Measurements from ENCODE around the gene APOE.
"Not testable (repeated sequence)": the region's sequence is repeated elsewhere in the genome, so short reads cannot be mapped to it uniquely, and the experiment has no call there.

The APOE gene

DNA sequence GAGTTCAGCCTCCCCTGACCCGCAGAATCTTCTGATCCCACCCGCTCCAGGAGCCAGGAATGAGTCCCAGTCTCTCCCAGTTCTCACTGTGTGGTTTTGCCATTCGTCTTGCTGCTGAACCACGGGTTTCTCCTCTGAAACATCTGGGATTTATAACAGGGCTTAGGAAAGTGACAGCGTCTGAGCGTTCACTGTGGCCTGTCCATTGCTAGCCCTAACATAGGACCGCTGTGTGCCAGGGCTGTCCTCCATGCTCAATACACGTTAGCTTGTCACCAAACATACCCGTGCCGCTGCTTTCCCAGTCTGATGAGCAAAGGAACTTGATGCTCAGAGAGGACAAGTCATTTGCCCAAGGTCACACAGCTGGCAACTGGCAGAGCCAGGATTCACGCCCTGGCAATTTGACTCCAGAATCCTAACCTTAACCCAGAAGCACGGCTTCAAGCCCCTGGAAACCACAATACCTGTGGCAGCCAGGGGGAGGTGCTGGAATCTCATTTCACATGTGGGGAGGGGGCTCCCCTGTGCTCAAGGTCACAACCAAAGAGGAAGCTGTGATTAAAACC is 1.1 kb upstream of the APOE start:
- peak; percentile 45 for DNase-seq
- in situ Hi-C loops (cut with MboI; ENCODE audit: low pct_unique_long_range_greater_than_20kb, low sequenced_read_pairs): no loop called here

DNA sequence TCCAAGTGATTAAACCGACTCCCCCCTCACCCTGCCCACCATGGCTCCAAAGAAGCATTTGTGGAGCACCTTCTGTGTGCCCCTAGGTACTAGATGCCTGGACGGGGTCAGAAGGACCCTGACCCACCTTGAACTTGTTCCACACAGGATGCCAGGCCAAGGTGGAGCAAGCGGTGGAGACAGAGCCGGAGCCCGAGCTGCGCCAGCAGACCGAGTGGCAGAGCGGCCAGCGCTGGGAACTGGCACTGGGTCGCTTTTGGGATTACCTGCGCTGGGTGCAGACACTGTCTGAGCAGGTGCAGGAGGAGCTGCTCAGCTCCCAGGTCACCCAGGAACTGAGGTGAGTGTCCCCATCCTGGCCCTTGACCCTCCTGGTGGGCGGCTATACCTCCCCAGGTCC is 2.0 kb downstream of the APOE start:
- DNase-seq: no peak
- in situ Hi-C loops (cut with MboI; ENCODE audit: low pct_unique_long_range_greater_than_20kb, low sequenced_read_pairs): no loop called here

DNA sequence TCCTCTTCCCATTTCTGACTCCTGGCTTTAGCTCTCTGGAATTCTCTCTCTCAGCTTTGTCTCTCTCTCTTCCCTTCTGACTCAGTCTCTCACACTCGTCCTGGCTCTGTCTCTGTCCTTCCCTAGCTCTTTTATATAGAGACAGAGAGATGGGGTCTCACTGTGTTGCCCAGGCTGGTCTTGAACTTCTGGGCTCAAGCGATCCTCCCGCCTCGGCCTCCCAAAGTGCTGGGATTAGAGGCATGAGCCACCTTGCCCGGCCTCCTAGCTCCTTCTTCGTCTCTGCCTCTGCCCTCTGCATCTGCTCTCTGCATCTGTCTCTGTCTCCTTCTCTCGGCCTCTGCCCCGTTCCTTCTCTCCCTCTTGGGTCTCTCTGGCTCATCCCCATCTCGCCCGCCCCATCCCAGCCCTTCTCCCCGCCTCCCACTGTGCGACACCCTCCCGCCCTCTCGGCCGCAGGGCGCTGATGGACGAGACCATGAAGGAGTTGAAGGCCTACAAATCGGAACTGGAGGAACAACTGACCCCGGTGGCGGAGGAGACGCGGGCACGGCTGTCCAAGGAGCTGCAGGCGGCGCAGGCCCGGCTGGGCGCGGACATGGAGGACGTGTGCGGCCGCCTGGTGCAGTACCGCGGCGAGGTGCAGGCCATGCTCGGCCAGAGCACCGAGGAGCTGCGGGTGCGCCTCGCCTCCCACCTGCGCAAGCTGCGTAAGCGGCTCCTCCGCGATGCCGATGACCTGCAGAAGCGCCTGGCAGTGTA is 2.7 kb downstream of the APOE start:
- in situ Hi-C loops (cut with MboI; ENCODE audit: low pct_unique_long_range_greater_than_20kb, low sequenced_read_pairs): no loop called here
- no peak for DNase-seq

DNA sequence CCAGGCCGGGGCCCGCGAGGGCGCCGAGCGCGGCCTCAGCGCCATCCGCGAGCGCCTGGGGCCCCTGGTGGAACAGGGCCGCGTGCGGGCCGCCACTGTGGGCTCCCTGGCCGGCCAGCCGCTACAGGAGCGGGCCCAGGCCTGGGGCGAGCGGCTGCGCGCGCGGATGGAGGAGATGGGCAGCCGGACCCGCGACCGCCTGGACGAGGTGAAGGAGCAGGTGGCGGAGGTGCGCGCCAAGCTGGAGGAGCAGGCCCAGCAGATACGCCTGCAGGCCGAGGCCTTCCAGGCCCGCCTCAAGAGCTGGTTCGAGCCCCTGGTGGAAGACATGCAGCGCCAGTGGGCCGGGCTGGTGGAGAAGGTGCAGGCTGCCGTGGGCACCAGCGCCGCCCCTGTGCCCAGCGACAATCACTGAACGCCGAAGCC is 3.3 kb downstream of the APOE start:
- in situ Hi-C loops (cut with MboI; ENCODE audit: low pct_unique_long_range_greater_than_20kb, low sequenced_read_pairs): no loop called here
- no peak for DNase-seq

DNA sequence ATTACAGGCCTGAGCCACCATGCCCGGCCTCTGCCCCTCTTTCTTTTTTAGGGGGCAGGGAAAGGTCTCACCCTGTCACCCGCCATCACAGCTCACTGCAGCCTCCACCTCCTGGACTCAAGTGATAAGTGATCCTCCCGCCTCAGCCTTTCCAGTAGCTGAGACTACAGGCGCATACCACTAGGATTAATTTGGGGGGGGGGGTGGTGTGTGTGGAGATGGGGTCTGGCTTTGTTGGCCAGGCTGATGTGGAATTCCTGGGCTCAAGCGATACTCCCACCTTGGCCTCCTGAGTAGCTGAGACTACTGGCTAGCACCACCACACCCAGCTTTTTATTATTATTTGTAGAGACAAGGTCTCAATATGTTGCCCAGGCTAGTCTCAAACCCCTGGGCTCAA is 4.2 kb downstream of the APOE start:
- in situ Hi-C loops (cut with MboI; ENCODE audit: low pct_unique_long_range_greater_than_20kb, low sequenced_read_pairs): no loop called here
- no peak for DNase-seq

DNA sequence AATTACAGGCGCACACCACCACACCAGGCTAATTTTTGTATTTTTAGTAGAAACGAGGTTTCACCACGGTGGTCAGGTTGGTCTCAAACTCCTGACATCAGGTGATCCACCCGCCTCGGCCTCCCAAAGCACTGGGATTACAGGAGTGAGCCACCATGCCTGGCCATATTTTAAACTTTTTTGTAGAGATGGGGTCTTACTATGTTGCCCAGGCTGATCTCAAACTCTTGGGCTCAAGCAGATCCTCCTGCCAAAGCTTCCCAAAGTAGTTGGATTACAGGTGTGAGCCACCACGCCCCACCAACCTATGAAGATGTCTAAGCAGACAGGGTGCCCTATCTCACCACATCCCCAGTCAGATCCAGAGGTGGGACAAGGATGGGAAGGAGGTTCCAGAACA is 6.3 kb downstream of the APOE start:
- in situ Hi-C loops (cut with MboI; ENCODE audit: low pct_unique_long_range_greater_than_20kb, low sequenced_read_pairs): not testable (repeated sequence)

DNA sequence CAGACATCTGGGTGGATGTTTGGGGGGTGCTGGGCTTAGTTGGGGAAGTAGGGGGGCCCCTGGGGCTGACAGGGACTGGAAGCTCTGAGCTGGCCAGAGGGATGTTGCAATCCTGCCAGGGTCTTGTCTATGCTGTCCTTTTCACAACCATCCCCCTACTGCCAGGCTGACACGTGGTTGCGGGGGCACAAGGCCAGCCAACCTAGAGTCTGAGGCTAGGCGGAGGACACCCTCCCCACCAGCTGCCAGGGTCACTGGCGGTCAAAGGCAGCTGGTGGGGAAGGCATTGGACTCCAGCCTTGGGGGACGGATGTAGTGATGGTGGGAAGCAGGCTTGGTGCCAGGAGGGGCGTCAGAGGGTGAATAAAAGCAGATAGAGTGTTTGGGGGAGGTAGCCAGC is 7.3 kb downstream of the APOE start:
- in situ Hi-C loops (cut with MboI; ENCODE audit: low pct_unique_long_range_greater_than_20kb, low sequenced_read_pairs): no loop called here
- no peak for DNase-seq

More for the DNA sequence above, 6.3 kb downstream of the APOE start:
- not testable (repeated sequence) for DNase-seq

DNA sequence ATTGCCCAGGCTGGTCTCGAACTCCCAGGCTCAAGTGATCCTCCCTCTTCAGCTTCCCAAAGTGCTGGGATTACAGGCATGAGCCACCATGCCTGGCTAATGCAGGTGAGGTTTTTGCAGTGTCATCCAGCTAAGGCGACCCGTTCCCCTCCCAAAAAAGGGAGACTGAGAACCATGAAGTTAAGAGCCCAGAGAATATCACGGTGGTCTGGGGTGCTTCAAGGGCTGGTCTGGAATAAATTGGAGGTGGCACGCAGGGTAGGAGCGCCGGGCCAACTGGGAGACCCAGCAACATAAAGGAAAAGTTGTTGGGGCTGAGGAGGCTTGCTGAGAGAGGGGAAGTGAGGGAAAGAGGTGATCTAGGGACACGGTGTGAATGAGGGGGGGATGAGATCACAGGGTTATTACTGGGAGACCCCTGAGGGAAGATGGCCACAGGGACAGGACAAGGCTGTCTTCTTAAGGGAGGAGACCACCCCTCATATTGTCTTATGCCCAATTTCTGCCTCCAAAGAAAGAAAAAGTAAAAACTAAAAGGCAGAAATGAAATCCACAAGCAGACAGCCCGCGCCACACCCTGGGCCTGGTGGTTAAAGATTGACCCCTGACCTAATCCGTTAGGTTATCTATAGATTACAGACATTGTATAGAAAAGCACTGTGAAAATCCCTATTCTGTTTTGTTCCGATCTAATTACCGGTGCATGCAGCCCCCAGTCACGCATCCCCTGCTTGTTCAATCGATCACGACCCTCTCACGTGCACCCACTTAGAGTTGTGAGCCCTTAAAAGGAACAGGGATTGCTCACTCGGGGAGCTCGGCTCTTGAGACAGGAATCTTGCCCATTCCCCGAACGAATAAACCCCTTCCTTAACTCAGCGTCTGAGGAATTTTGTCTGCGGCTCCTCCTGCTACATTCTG is 8.2 kb downstream of the APOE start:
- in situ Hi-C loops (cut with MboI; ENCODE audit: low pct_unique_long_range_greater_than_20kb, low sequenced_read_pairs); DNase-seq: not testable (repeated sequence)

DNA sequence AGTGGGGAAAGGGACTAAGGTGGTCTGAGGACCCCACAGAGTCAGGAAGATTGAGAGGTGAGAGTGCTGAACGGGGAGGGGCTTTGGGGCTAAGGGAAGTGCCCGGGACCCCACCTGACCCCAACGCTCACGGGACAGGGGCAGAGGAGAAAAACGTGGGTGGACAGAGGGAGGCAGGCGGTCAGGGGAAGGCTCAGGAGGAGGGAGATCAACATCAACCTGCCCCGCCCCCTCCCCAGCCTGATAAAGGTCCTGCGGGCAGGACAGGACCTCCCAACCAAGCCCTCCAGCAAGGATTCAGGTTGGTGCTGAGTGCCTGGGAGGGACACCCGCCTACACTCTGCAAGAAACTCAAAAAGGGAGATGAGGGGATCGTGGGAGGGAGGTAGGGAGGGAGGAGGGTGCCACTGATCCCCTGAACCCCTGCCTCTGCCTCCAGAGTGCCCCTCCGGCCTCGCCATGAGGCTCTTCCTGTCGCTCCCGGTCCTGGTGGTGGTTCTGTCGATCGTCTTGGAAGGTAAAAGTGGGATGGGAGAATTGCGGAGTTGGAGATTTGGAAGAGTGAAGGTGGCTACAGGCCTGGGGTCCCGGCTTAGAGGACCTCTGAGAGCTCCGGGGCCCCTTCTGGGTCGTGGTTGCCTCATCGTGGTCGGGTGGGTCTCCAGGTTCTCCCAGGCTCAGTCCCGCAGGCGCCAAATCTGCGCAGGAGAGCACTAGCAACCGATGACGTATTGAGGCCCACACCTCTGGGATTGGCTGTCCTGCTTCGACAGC is 9.0 kb downstream of the APOE start, which contains the start of gene APOC1:
APOC1 (plus strand) TSS at position 176 of the 774 bp plus-strand sequence; CDS start at position 460, 284 bp downstream.
- in situ Hi-C loops (cut with MboI; ENCODE audit: low pct_unique_long_range_greater_than_20kb, low sequenced_read_pairs): not testable (repeated sequence)

DNA sequence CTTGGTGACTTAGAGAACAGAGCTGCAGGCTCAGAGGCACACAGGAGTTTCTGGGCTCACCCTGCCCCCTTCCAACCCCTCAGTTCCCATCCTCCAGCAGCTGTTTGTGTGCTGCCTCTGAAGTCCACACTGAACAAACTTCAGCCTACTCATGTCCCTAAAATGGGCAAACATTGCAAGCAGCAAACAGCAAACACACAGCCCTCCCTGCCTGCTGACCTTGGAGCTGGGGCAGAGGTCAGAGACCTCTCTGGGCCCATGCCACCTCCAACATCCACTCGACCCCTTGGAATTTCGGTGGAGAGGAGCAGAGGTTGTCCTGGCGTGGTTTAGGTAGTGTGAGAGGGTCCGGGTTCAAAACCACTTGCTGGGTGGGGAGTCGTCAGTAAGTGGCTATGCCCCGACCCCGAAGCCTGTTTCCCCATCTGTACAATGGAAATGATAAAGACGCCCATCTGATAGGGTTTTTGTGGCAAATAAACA is 18.7 kb downstream of the APOE start:
- DNase-seq: no peak
- in situ Hi-C loops (cut with MboI; ENCODE audit: low pct_unique_long_range_greater_than_20kb, low sequenced_read_pairs): no loop called here

More for the DNA sequence above, 9.0 kb downstream of the APOE start, which contains the start of gene APOC1:
- DNase-seq: peak; percentile 94

DNA sequence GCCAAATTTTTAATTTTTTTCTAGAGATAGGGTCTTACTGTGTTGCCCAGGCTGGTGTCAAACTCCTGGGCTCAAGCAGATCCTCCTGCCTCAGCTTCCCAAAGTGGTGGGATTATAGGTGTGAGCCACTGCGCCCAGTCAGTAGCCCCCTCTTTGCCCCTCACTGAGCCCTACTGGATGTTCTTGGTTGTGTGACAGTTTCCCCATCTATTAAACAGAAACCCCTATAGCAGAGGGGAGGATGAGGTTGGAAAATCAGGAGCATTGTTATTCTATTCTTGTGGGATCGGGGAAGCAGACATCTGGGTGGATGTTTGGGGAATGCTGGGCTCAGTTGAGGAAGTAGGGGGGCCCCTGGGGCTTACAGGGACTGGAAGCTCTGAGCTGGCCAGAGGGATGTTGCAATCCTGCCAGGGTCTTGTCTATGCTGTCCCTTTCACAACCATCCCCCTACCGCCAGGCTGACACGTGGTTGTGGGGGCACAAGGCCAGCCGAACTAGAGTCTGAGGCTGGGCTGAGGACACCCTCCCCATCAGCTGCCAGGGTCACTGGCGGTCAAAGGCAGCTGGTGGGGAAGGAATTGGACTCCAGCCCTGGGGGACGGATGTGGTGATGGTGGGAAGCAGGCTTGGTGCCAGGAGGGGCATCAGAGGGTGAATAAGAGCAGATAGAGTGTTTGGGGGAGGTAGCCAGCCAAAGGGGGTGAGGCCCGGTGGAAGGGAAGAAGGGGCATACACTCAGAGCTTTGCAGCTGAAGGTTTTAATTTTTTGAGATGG is 19.7 kb downstream of the APOE start:
- peak; percentile 38 for DNase-seq
- in situ Hi-C loops (cut with MboI; ENCODE audit: low pct_unique_long_range_greater_than_20kb, low sequenced_read_pairs): no loop called here

DNA sequence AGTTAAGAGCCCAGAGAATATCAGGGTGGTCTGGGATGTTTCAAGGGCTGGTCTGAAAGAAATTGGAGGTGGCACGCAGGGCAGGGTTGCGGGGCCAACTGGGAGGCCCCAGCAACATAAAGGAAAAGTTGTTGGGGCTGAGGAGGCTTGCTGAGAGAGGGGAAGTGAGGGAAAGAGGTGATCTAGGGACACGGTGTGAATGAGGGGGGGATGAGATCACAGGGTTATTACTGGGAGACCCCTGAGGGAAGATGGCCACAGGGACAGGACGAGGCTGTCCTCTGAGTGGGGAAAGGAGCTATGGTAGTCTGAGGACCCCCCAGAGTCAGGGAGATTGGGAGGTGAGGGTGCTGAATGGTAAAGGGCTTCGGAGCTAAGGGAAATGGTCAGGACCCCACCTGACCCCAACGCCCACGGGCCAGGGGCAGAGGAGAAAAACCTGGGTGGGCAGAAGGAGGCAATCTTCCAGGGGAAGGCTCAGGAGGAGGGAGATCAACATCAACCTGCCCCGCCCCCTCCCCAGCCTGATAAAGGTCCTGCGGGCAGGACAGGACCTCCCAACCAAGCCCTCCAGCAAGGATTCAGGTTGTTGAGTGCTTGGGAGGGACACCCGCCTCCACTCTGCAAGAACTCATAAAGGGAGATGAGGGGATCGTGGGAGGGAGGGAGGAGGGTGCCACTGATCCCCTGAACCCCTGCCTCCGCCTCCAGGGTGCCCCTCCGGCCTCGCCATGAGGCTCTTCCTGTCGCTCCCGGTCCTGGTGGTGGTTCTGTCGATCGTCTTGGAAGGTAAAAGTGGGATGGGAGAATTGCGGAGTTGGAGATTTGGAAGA is 20.9 kb downstream of the APOE start:
- DNase-seq; in situ Hi-C loops (cut with MboI; ENCODE audit: low pct_unique_long_range_greater_than_20kb, low sequenced_read_pairs): not testable (repeated sequence)

DNA sequence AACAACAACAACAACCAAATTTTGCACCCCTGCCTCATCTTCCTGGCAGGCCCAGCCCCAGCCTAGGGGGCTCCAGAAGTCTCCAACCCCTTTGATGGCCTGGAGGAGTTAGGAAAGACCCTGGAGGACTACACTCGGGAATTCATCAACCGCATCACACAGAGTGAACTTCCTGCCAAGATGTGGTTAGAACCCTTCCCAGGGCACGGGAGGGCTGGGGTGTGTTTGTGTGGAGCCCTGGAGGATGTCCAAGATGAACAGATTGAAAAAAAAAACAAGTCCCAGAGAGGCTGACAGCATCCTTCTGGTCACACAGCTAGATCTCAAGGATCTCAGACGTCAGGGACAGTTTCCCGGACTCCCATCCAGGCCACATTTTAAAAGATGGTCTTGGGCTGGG is 22.1 kb downstream of the APOE start:
- in situ Hi-C loops (cut with MboI; ENCODE audit: low pct_unique_long_range_greater_than_20kb, low sequenced_read_pairs): no loop called here
- peak; percentile 22 for DNase-seq

DNA sequence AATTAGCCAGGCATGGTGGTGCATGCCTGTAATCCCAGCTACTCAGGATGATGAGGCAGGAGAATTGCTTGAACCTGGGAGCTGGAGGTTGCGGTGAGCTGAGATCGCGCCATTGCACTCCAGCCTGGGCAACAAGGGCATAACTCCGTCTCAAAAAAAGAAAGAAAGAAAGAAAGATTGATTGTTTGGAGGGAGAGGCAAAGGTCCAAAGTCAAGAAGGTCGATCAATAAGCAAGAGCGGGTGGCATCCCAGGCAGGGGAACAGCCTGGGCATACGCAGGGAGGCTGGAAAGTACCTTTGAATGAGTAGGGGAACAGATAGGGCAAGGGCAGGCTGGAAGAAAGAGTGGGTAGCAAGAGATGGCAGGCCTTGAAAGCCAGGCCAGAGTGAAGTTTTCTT is 24.5 kb downstream of the APOE start:
- no peak for DNase-seq
- in situ Hi-C loops (cut with MboI; ENCODE audit: low pct_unique_long_range_greater_than_20kb, low sequenced_read_pairs): no loop called here

DNA sequence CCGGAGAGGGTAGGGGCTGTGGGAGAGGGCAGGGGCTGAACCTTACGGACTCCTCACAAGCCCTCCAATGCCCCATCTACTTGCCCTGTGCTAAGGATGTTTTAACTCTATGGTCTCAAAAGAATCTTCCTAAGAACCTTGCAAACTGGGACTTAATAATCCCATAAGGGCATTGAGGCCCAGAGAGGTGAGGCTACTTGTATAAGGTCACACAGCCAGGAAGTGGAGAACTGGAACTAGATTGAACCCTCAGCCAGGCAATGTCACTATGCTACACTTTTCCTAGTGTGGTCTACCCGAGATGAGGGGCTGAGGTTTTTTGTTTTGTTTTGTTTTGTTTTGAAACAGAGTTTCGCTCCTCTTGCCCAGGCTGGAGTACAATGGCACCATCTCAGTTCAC is 25.9 kb downstream of the APOE start:
- DNase-seq: no peak
- in situ Hi-C loops (cut with MboI; ENCODE audit: low pct_unique_long_range_greater_than_20kb, low sequenced_read_pairs): no loop called here

DNA sequence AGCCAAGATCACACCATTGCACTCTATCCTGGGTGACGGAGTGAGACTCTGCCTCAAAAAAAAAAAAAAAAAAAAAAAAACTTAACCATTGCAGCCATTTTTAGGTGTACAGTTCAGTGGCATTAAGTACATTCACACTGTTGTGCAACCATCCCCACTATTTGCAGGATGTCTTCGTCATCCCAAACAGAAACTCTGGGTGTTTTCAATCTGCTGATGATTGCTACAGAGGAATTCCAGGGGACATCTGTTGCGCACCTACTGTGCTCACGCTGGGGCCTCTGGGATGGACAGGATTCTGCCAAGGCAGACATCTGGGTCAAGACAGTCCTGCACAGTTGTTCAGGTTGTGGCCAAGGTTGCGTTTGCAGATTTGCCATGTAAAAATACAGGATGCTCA is 34.1 kb downstream of the APOE start:
- DNase-seq: no peak
- in situ Hi-C loops (cut with MboI; ENCODE audit: low pct_unique_long_range_greater_than_20kb, low sequenced_read_pairs): no loop called here

DNA sequence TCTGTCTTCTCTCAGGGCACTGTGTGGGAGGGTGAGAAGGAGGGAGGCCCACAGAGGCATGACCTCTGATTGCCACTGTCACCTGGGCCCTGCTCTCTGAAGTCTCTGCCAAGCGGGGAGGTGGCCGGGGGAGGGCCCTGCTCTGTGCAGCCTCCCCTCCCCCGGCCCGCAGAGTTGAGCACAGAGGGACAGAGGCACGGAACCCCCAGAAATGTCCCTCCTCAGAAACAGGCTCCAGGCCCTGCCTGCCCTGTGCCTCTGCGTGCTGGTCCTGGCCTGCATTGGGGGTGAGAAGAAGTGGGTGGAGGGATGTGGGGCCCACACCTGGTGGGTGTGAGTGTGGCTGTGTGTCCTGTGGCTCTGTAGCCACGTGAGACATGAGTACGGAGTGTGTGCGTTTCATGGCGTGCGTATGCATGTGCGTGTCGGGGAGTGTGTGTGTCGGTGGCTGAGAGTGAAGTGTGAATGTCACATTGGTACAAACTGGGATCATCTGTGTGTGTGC is 36.5 kb downstream of the APOE start, which contains the start of gene APOC4:
APOC4 (plus strand) TSS at position 171 of the 505 bp plus-strand sequence; CDS start at position 212, 41 bp downstream.
- in situ Hi-C loops (cut with MboI; ENCODE audit: low pct_unique_long_range_greater_than_20kb, low sequenced_read_pairs): no loop called here
- no peak for DNase-seq

All from KBM-7 (cell line).